Immature natural killer cell (primary cell): Measurements from ENCODE around the gene HELZ2. TPM values are rescaled to one million over a fixed set of nuclear protein-coding genes. Genes with fewer than 3 reads are reported as not detected.
"Not testable (repeated sequence)": the region's sequence is repeated elsewhere in the genome, so short reads cannot be mapped to it uniquely, and the experiment has no call there.

Source experiments
- DNase-seq, 3 donors: peaks; one replicate each; pipeline ENCODE4 v3.0.0; 2022; ENCODE audit warnings: mixed read lengths in 1 of 3
- H3K27ac Mint-ChIP-seq, 6 donors: one replicate each; pipeline ENCODE4 v1.8.0; 2020; ENCODE audit warnings: mixed read lengths in 6 of 6, mild to moderate bottlenecking in 5 of 6, inconsistent platforms in 4 of 6, moderate library complexity in 3 of 6
- H3K27me3 Mint-ChIP-seq, 3 donors: one replicate each; pipeline ENCODE4 v1.8.0; 2020 to 2021; ENCODE audit warnings: low read depth in 3 of 3, mild to moderate bottlenecking in 3 of 3, mixed read lengths in 3 of 3, moderate library complexity in 3 of 3, inconsistent platforms in 1 of 3
- H3K36me3 Mint-ChIP-seq, 3 donors: one replicate each; pipeline ENCODE4 v1.8.0; 2020; ENCODE audit warnings: mixed read lengths in 3 of 3, inconsistent platforms in 2 of 3, mild to moderate bottlenecking in 2 of 3
- H3K4me1 Mint-ChIP-seq, 2 donors: one replicate each; pipeline ENCODE4 v1.8.0; 2020; ENCODE audit warnings: inconsistent platforms in 2 of 2, mild to moderate bottlenecking in 2 of 2, mixed read lengths in 2 of 2, moderate library complexity in 1 of 2
- H3K4me3 Mint-ChIP-seq, 5 donors: one replicate each; pipeline ENCODE4 v1.8.0; 2020; ENCODE audit warnings: mild to moderate bottlenecking in 5 of 5, mixed read lengths in 5 of 5, inconsistent platforms in 3 of 5, moderate library complexity in 3 of 5
- H3K9me3 Mint-ChIP-seq, 6 donors: one replicate each; pipeline ENCODE4 v1.8.0; 2020; ENCODE audit warnings: mild to moderate bottlenecking in 6 of 6, mixed read lengths in 6 of 6, inconsistent platforms in 4 of 6, moderate library complexity in 3 of 6
- polyA plus RNA-seq, 3 donors: library from polyadenylated mRNA; unstranded; fragments of 300-500 nt; fragmentation: Illumina TruSeq; gene quantifications; one replicate each; pipeline ENCODE4 v1.2.3, GENCODE V29; 2021

Gene HELZ2
- polyA plus RNA-seq, 3 donors from 2014 or later: 2.4 to 11.3 (median 3.7) TPM

DNA sequence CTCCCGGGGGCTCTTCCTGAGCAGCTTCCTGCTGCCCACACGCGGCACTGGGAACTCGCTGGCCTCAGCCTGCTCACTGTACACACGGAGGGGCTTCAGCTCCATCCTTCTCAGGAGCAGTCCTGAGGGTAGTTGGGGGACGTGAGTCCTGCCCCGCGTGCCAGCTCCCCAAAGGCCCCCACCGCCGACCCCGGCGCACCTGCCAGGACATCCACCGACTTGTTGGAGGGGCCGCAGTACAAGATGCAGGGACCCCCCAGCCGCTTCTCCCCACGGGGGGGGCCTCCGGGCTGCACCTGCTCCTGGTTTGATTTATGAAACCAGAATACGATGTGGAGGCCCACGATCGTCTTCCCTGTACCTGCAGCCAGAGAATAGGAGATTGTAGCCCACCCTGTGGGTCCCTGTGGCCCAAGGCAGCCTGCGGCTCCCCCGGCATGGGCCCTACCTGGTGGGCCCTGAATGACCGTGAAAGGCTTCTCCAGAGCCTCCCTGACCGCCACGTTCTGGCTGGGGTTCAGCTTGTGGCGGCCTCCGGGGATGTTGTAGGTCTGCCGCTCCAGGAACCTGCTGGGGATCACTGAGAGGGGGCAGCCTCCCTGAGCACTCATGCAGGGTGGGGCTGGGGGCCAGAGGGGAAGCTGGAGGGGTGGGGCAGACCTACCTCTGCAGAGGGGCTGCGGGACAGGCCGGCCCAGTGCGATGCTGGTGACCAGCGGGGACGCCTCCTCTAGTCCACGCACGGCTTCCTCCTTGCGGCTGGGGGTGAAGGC, 12.2 kb downstream of the HELZ2 start:
- Mint-ChIP-seq H3K4me1 (peaks cover under 1 to 3% of the 10 kb centered on the region in 2 donors), H3K4me3 (no peak overlapping the region), H3K27me3 (peaks cover 3 to 6% (median 6%) of the 10 kb centered on the region in 3 donors), H3K36me3 (peaks cover 0 to 4% (median 3%) of the 10 kb centered on the region in 3 donors), H3K27ac (no peak overlapping the region), H3K9me3 (no peaks in the 10 kb centered on the region)
- DNase-seq: no peak

DNA sequence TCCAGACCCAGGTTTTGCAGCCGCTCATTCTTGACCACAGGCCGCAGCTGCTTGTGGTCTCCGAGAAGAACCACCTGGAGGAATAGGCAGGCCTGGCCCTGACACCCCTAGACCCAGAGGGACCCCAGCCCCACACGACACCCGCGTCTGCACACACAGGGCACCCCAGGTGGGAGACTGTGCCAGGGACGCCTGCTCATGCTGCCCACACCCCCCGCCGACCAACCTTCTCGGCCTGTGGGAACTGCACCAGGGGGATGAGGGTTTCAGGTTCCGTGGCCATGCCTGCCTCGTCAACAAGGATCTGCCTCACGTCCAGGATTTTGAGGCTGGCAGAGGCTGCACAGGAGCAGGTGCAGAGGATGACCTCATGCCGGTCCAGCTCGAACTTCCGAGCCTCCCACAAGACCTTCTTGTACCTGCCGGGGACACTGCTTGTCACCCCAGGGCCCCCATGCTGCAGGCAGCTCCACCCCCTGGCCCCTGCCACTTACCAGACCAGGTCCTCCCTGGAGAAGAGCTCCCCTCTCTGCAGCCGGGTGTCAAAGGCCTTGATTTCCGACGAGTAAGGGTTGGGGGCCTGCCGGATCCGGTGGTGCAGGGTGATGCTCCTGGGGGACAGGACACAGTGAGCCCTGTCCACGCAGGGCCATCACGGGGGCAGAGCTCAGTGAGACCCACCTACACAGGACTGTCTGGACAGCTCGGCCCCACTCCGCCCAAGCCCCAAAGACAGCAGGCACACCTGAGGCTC, 13.0 kb downstream of the HELZ2 start:
- no peak for DNase-seq
- Mint-ChIP-seq H3K27ac (no peak overlapping the region), H3K4me3 (no peak overlapping the region), H3K4me1 (peaks cover 0 to 2% of the 10 kb centered on the region in 2 donors), H3K9me3 (no peaks in the 10 kb centered on the region), H3K27me3 (peaks cover 2 to 6% (median 6%) of the 10 kb centered on the region in 3 donors), H3K36me3 (peaks cover 0 to 4% (median 3%) of the 10 kb centered on the region in 3 donors)

DNA sequence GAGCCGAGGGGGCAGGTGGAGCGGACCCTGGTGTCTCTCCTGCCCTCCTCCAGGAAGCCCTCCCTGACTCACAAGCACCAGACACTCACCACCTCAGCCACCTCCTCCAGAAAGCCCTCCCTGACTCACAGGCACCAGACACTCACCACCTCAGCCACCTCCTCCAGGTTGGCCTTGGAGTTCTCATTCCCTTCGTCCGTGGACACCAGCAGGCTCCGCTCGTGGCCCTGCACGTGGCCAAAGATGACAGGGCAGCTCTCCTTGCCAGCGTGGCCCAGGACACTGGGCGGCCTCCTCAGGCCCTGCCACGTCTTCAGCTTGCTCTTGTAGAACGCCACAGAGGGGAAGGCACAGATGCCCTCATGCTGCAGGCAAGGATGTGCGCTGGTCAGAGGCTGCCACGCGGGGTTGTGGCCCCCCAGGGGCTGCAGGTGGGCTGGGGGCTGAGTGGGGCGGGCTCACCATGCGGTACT, 13.7 kb downstream of the HELZ2 start:
- Mint-ChIP-seq H3K36me3 (peaks cover 0 to 3% (median under 1%) of the 10 kb centered on the region in 3 donors), H3K27ac (peak overlapping the region in 1 of 6 donors; percentile 55), H3K4me3 (no peak overlapping the region), H3K4me1 (peaks cover 0 to 2% of the 10 kb centered on the region in 2 donors), H3K9me3 (no peaks in the 10 kb centered on the region), H3K27me3 (peaks cover 2 to 6% (median 3%) of the 10 kb centered on the region in 3 donors)
- DNase-seq: no peak

DNA sequence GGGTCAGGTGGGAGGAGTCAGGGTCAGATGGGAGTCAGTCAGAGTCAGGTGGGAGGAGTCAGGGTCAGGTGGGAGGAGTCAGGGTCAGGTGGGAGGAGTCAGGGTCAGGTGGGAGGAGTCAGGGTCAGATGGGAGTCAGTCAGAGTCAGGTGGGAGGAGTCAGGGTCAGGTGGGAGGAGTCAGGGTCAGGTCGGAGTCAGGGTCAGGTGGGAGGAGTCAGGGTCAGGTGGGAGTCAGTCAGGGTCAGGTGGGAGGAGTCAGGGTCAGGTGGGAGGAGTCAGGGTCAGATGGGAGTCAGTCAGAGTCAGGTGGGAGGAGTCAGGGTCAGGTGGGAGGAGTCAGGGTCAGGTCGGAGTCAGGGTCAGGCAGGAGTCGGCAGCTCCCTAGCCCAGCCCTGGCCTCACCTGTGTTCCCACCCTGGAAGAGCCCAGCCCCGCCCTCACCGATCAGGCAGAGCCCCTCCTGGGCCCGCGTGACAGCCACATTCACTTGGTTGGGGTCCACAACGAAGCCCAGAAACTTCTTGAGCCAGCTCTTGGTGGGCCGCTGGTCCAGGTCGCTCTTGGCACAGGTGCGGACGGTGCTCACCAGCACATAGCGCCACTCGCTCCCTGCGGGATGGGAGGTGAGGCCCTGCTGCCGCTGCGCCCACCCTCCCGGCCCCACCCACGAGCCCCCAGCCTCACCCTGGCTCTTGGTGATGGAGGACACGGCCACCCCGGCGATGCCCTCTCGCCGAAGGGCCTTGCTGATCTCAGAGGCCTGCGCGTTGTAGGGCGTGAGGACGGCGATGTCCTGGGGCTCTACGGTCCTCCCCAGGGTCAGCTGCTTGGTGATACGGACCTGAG, 14.3 kb downstream of the HELZ2 start:
- H3K9me3 Mint-ChIP-seq, H3K4me1 Mint-ChIP-seq, H3K36me3 Mint-ChIP-seq, H3K27ac Mint-ChIP-seq, H3K4me3 Mint-ChIP-seq, H3K27me3 Mint-ChIP-seq: not testable (repeated sequence)
- peak in 1 of 3 donors; percentile 40 for DNase-seq

DNA sequence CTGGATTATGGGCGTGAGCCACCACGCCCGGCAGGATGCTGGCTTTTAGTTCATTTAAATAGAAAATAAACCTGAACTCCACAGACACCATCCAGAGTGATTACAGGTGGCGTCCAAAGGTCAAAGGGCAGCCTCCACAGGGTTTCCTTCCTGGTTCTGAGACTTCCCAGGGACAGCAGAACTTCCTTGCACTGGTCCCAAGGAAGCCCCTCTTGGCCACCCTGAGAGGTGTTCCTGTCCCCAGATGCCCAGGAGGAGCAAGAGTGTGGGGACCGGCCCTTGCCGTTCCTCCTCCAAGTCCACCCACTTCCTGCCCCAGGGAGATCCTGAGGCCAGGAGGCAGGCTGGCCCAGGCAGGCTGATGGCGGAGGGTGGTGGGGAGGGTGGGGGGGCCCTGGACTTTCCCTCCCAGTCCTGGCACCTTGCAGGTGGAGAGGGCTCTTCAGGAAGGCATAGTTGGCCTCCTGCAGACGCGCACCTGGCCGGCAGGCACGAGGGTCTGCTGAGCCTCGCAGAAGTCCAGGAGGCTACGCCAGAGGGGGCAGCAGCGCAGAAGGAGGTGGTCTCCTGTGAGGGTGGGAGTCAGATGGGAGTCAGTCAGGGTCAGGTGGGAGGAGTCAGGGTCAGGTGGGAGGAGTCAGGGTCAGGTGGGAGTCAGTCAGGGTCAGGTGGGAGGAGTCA, 15.1 kb downstream of the HELZ2 start:
- Mint-ChIP-seq H3K36me3 (peaks cover 0 to 3% (median 0%) of the 10 kb centered on the region in 3 donors), H3K4me3 (no peak overlapping the region), H3K27ac (no peak overlapping the region), H3K4me1 (peaks cover 0 to 5% of the 10 kb centered on the region in 2 donors), H3K9me3 (no peaks in the 10 kb centered on the region), H3K27me3 (peaks cover 2 to 5% (median 3%) of the 10 kb centered on the region in 3 donors)
- DNase-seq: no peak

DNA sequence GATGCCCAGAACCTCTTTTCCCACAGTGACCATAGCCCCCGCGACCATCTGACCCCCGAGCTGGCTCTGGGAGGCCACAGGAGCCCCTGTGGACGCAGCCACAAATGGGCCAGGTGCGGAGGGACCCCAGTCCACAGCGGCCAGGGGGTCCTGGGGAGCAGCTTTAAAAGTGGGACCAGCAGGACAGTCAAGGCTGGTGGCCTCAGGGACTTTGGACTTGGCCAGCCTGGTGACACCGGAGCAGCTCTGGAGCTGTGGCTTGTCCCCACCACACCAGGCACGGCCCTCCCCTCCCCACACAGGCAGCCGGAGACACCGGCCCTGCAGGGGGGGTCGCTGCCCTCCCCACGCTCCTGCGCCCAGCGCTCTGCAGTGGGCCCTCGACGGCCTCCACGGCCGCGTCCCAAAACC, 16.6 kb downstream of the HELZ2 start:
- Mint-ChIP-seq H3K27ac (no peak overlapping the region), H3K36me3 (peaks cover 0 to 3% (median 0%) of the 10 kb centered on the region in 3 donors), H3K27me3 (peaks cover 2 to 13% (median 8%) of the 10 kb centered on the region in 3 donors), H3K4me1 (peaks cover 8 to 15% of the 10 kb centered on the region in 2 donors), H3K4me3 (no peak overlapping the region), H3K9me3 (no peaks in the 10 kb centered on the region)
- DNase-seq: no peak

DNA sequence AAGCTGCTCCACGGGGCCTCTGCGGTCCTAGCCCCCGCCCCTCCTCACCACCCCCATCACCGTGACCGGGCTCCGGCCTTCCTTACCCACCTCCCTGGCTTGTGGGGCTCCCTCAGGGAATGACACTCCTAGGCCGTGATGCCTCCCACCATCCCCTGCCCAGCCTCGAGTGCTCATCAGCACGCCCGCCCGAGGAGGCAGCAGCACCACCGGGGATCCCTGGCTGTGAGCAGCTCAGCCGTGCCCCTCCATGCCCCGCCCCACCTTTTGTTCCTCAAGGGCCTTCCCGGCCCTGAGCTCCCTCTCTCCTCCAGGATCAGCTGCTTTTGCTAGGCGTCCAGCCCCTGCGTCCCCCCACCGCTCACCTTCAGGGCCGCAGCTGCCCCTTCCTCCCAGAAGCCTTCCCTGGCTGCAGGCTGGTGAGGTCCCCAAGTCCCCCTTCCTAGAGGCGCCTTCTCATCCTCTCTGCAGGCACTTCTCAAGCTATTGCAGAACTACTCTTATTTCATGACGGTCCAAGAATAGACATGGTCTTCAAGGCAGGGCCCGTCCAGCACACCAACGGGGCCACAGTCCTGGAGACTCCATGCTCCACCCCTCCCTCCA, 17.1 kb downstream of the HELZ2 start:
- no peak overlapping the region for H3K27ac Mint-ChIP-seq

DNA sequence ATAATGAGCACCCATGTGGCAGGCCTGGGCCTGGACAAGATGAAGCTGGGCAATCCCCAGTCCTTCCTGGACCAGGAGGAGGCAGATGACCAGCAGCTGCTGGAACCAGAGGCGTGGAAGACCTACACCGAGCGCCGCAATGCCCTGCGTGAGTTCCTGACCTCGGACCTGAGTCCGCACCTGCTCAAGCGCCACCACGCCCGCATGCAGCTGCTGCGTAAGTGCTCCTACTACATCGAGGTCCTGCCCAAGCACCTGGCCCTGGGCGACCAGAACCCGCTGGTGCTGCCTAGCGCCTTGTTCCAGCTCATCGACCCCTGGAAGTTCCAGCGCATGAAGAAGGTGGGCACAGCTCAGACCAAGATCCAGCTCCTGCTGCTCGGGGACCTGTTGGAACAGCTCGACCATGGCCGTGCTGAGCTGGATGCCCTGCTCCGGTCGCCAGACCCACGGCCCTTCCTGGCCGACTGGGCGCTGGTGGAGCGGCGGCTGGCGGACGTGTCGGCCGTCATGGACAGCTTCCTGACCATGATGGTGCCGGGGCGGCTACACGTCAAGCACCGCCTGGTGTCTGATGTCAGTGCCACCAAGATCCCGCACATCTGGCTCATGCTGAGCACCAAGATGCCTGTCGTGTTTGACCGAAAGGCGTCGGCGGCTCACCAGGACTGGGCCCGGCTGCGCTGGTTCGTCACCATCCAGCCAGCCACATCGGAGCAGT, 18.2 kb downstream of the HELZ2 start:
- no peaks in the 10 kb centered on the region for H3K9me3 Mint-ChIP-seq
- peaks cover 2 to 15% (median 8%) of the 10 kb centered on the region in 3 donors for H3K27me3 Mint-ChIP-seq
- H3K4me3 Mint-ChIP-seq: no peak overlapping the region
- H3K36me3 Mint-ChIP-seq: peaks cover 0 to 3% (median 0%) of the 10 kb centered on the region in 3 donors
- peaks cover 12 to 20% of the 10 kb centered on the region in 2 donors for H3K4me1 Mint-ChIP-seq
- no peak overlapping the region for H3K27ac Mint-ChIP-seq
- DNase-seq: no peak

More for the DNA sequence above, 17.1 kb downstream of the HELZ2 start:
- Mint-ChIP-seq H3K36me3 (peaks cover 0 to 3% (median 0%) of the 10 kb centered on the region in 3 donors), H3K4me1 (peaks cover 12 to 17% of the 10 kb centered on the region in 2 donors), H3K27me3 (peaks cover 2 to 14% (median 8%) of the 10 kb centered on the region in 3 donors), H3K4me3 (no peak overlapping the region), H3K9me3 (no peaks in the 10 kb centered on the region)
- no peak for DNase-seq

DNA sequence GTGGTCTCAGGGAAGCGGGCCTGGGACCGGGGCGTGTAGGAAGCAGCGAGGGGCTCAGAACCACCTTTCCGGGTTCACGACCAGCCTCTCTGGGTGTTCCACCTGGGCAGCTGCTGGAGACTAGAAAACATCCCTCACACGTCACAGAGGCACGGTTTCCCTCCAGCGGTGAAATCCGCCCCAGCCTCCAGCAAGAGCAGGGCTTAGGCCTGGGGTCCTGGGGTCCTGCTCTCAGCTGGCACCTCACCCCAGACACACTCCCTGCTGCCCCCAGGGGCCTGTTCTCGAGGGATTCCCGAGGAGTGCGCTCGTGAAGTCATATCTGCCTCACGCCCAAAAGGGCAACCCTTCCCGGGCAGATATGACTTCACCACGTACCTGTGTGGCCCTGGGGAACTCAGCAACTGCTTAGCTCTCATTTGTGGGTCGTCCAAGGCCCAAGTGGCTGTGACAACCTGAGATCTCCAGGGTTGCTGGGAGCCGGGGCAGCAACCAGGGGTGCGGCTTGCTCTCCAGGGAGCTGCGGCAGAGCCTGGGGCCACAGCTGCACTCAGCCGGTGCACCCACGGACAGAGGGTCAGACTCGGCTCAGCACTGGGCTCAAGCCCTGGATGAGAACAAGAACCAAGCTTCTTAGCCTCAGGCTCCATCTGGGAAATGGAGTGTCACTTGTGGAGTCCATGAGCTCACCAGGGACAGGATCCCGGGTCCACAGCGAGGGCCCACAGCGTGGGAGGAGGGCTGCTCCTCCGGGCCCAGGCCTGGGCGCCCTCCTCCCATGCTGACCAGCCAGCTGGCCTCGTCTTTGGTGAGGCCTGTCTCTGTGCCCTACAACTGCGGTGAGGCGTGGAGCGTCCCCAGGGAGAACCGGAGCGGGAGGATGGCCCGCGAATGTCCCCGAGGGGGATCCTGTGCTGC, 19.4 kb downstream of the HELZ2 start:
- Mint-ChIP-seq H3K4me1 (peaks cover 12 to 17% of the 10 kb centered on the region in 2 donors), H3K36me3 (no peaks in the 10 kb centered on the region), H3K27me3 (peaks cover 0 to 15% (median 8%) of the 10 kb centered on the region in 3 donors), H3K9me3 (no peaks in the 10 kb centered on the region), H3K27ac (no peak overlapping the region), H3K4me3 (peak overlapping the region; percentile 3 to 65 (median 44))
- no peak for DNase-seq

DNA sequence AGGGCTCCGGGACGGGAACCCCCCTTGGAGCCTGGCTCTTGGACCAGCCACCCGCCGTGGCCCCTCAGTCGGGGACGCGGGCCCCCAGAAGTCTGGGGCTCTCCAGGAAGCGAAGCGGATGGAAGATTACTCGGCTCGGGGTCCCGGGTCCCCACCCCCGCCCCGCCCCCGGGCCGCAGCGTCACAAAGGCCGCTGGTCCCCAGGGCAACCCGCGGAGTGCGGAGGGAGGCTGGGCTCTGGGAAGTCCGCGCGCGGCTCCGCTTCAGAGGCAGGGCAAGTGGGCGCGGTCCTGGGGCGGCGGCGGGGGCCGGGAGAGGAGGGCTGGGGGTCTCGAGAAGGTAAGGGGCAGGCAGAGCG, 20.1 kb downstream of the HELZ2 start, which contains the start of gene FNDC11:
Gene FNDC11, plus strand, starts transcription at position 227 of the 358 bp plus-strand sequence. CDS start 1,505 bp downstream, outside the sequence.
- no peaks in the 10 kb centered on the region for H3K9me3 Mint-ChIP-seq
- peak within 1 kb of the TSS in 3 of 6 donors; percentile 65 to 82 (median 72) for H3K27ac Mint-ChIP-seq
- peak in 1 of 3 donors; percentile 24 for DNase-seq
- H3K27me3 Mint-ChIP-seq: peaks cover 0 to 15% (median 10%) of the 10 kb centered on the region in 3 donors
- peak within 1 kb of the TSS; percentile 42 to 71 (median 65) for H3K4me3 Mint-ChIP-seq
- H3K4me1 Mint-ChIP-seq: peaks cover 12 to 17% of the 10 kb centered on the region in 2 donors
- no peaks in the 10 kb centered on the region for H3K36me3 Mint-ChIP-seq

DNA sequence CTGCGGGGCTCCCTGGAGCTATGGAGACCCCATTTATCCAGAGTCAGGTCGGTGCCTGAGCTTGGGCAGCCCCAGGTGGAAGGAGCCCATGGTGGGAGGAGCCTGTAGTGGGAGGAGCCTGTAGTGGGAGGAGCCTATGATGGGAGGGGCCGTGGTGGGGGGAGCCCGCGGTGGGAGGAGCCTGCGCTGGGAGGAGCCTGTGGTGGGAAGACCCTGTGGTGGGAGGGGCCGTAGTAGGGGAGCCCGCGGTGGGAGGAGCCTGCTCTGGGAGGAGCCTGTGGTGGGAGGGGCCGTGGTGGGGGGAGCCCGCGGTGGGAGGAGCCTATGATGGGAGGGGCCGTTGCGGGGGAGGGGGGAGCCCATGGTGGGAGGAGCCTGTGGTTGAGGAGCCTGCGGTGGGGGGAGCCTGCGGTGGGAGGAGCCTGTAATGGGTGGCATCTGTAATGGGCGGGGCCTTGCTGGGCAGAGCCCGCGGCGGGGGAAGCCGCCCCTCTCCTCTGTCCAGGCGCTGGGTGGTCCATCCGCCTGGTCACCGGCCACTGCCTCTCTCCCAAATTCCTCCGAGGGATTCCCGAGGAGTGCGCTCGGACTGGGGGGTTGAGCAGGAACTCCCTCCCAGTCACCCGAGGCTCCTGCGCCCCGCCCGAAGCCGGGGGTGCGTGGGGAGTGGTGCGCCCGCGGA, 20.6 kb downstream of the HELZ2 start:
- Mint-ChIP-seq H3K27me3 (peaks cover 3 to 17% (median 10%) of the 10 kb centered on the region in 3 donors), H3K27ac (peak overlapping the region in 3 of 6 donors; percentile 65 to 82 (median 72)), H3K4me3 (peak overlapping the region; percentile 33 to 71 (median 65)), H3K36me3 (no peaks in the 10 kb centered on the region), H3K9me3 (no peaks in the 10 kb centered on the region), H3K4me1 (peaks cover 12 to 17% of the 10 kb centered on the region in 2 donors)
- peak; percentile 74 to 76 (median 74) for DNase-seq
